PC-9 (cell line): ENCODE results near the gene TRAF3IP1. TPM values are rescaled to one million over a fixed set of nuclear protein-coding genes. Genes with fewer than 3 reads are reported as not detected.
"Not testable (repeated sequence)": the region's sequence is repeated elsewhere in the genome, so short reads cannot be mapped to it uniquely, and the experiment has no call there.

Experiments
- BruUV-seq: library from RNA; stranded (reverse); fragments of 400-500 nt; replicated peaks from 2 replicates; lab custom pipeline; 2021; lab: Mats Ljungman, UMichigan
- CTCF ChIA-PET: fragments of 300-600 bp; sonication (Branson Sonifier 250); formaldehyde crosslinking; loops from one replicate; lab custom pipeline; 2022; ENCODE audit warnings: antibody characterized with exemption; lab: Charles Lee
- POLR2A ChIA-PET: fragments of 300-600 bp; sonication (Branson Sonifier 250); formaldehyde crosslinking; loops from one replicate; lab custom pipeline; 2022; ENCODE audit warnings: antibody characterized with exemption; ENCODE audit not compliant: unreplicated experiment; lab: Charles Lee
- DNase-seq, 2 experiments: peaks; one replicate each; pipeline versions ENCODE4 v3.0.0 to v3.0.0-alpha.2; 2015 to 2022; ENCODE audit warnings: mixed read lengths in 1 of 2
- H2AFZ ChIP-seq: fragments of 200-600 bp; sonication (generic); 2 replicates; pipeline ENCODE4 v1.8.1; 2017; ENCODE audit warnings: antibody characterized with exemption
- H3F3A ChIP-seq: fragments of 200-600 bp; sonication (generic); 2 replicates; pipeline ENCODE4 v1.8.1; 2017; ENCODE audit warnings: antibody characterized with exemption, mild to moderate bottlenecking, low read depth; ENCODE audit not compliant: insufficient read depth
- H3K27ac ChIP-seq: fragments of 200-600 bp; sonication (generic); 2 replicates; pipeline ENCODE4 v1.6.1; 2016; ENCODE audit warnings: mixed run types
- H3K27me3 ChIP-seq: fragments of 200-600 bp; sonication (generic); 2 replicates; pipeline ENCODE4 v1.6.1; 2016; ENCODE audit warnings: low read depth, mixed run types; ENCODE audit not compliant: insufficient read depth
- H3K36me3 ChIP-seq: fragments of 200-600 bp; sonication (generic); 2 replicates; pipeline ENCODE4 v1.6.1; 2016; ENCODE audit warnings: low read depth, mixed run types
- H3K4me1 ChIP-seq: fragments of 200-600 bp; sonication (generic); replicated peaks from 2 replicates; pipeline ENCODE4 v1.6.1; 2016; ENCODE audit warnings: mixed run types; ENCODE audit not compliant: insufficient read depth
- H3K4me2 ChIP-seq: fragments of 200-600 bp; sonication (generic); 2 replicates; pipeline ENCODE4 v1.6.1; 2017; ENCODE audit warnings: mixed run types
- H3K4me3 ChIP-seq: fragments of 200-600 bp; sonication (generic); 2 replicates; pipeline ENCODE4 v1.6.1; 2016; ENCODE audit warnings: mixed run types
- H3K79me2 ChIP-seq: fragments of 200-600 bp; sonication (generic); 2 replicates; pipeline ENCODE4 v1.6.1; 2017; ENCODE audit warnings: low read depth, mixed run types
- H3K9me2 ChIP-seq: fragments of 200-600 bp; sonication (generic); 2 replicates; pipeline ENCODE4 v1.8.1; 2017; ENCODE audit warnings: mild to moderate bottlenecking; ENCODE audit not compliant: insufficient read depth
- H3K9me3 ChIP-seq: fragments of 200-600 bp; sonication (generic); 2 replicates; pipeline ENCODE4 v1.8.1; 2016; ENCODE audit warnings: low read depth; ENCODE audit not compliant: insufficient read depth
- H4K20me1 ChIP-seq: fragments of 200-600 bp; sonication (generic); 2 replicates; pipeline ENCODE4 v1.8.1; 2017; ENCODE audit not compliant: insufficient read depth
- CTCF ChIP-seq: fragments of 200-600 bp; sonication (generic); conservative IDR thresholded peaks from 2 replicates; pipeline ENCODE4 v1.6.1; 2017; ENCODE audit warnings: mixed run types, antibody characterized with exemption, mild to moderate bottlenecking, moderate library complexity
- EZH2 ChIP-seq: fragments of 200-600 bp; sonication (generic); IDR thresholded peaks from 2 replicates; pipeline ENCODE4 v1.8.0; 2017; ENCODE audit warnings: antibody characterized with exemption, low read depth
- intact Hi-C: fragments of 100-400 bp; cut with micrococcal nuclease; formaldehyde crosslinking; loops from one replicate; pipeline ENCODE4 v1.10.0; 2022; ENCODE audit not compliant: unreplicated experiment
- total RNA-seq: library from RNA; stranded (reverse); gene quantifications from 2 replicates; pipeline ENCODE4 v1.2.3, GENCODE V29; 2021

The TRAF3IP1 gene
- total RNA-seq, 1 experiment from 2014 or later: 51.7 TPM

DNA sequence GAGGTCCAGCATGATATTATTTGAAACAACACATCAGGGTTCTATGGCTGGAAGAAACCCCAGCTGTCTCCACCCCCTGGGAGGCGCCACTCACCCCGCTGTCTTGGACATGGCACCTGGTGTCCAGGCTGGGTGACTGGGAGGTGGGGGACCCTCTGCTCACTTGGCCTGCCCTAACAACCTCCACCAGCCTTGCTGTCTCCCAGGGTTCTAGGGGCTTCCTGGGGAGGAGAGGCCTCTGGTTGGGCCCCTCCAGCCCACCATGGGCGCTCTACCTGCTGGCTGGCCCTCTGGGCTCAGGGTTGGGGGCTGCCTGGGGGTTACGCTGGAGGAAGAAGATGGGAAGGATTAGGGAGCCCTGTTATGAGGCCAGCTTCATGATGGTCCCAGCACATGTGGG, 48.2 kb upstream of the TRAF3IP1 start:
- H3F3A ChIP-seq: no peaks in the 10 kb centered on the region
- no peak for DNase-seq
- H3K27ac ChIP-seq: no peak overlapping the region
- intact Hi-C loops: no loop called here
- H3K79me2 ChIP-seq: no peaks in the 10 kb centered on the region
- no peaks in the 10 kb centered on the region for H3K4me1 ChIP-seq
- TF ChIP-seq CTCF (no peak), EZH2 (no peak)
- H3K4me3 ChIP-seq: no peak overlapping the region
- ChIA-PET POLR2A (no interaction called here), CTCF (no interaction called here)
- no peak overlapping the region for H2AFZ ChIP-seq
- no peaks in the 10 kb centered on the region for H3K9me3 ChIP-seq
- no peaks in the 10 kb centered on the region for H3K9me2 ChIP-seq
- H3K27me3 ChIP-seq: no peaks in the 10 kb centered on the region
- no peak overlapping the region for H3K4me2 ChIP-seq
- H3K36me3 ChIP-seq: 0 out of 2 replicates have a peak, but pooled peaks cover 4% of the 10 kb centered on the region
- H4K20me1 ChIP-seq: no peaks in the 10 kb centered on the region
- BruUV-seq: no TSS peak

GRCh38 chr2:238273433-238273832, 46.9 kb upstream of the TRAF3IP1 start:
- BruUV-seq, H3K9me3 ChIP-seq, POLR2A ChIA-PET, intact Hi-C loops, H3K27me3 ChIP-seq, H4K20me1 ChIP-seq, H3K27ac ChIP-seq, H3K36me3 ChIP-seq, H2AFZ ChIP-seq, H3K4me2 ChIP-seq, H3F3A ChIP-seq, DNase-seq, H3K9me2 ChIP-seq, CTCF ChIA-PET, H3K4me3 ChIP-seq, H3K79me2 ChIP-seq, H3K4me1 ChIP-seq: not testable (repeated sequence)

DNA sequence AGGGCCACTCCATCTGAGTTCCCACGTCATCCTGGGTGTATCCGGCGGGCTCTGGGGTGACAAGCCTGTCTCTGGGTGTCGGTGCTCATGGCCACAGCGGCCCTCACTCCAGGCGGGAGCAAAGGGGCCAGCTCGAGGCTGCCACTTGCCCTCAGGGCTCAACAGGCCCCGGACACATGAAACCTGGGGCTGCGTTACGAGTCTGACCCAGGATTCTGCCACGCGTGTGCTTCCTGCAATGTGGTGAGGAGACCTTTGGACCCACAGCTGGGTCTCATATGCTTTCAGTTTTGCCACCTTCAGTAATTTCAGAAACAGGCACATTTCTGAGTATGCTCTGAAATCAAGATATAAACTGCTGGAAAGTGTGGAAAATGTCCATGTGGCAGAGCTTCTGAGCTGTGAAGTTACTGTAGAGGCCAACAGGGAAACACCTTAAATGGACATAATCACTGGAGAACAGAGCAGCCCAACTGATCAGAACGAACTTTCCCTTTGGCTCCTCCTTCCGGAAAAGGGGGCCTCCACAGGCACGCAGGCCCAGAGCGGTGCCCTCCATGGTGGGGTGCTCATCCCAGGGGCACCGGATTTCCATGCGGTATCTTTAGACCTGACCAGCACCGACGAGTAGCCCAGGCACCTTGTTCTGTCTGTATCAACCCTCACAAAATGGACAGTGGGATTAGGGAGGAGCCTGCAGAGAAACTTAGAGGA, 46.0 kb upstream of the TRAF3IP1 start:
- Histone ChIP-seq H3K9me3 (no peaks in the 10 kb centered on the region), H3K36me3 (0 out of 2 replicates have a peak, but pooled peaks cover 4% of the 10 kb centered on the region), H3F3A (no peaks in the 10 kb centered on the region), H3K27ac (no peak overlapping the region), H4K20me1 (no peaks in the 10 kb centered on the region), H3K4me1 (no peaks in the 10 kb centered on the region), H2AFZ (no peak overlapping the region), H3K27me3 (no peaks in the 10 kb centered on the region), H3K9me2 (no peaks in the 10 kb centered on the region), H3K4me3 (no peak overlapping the region), H3K4me2 (no peak overlapping the region), H3K79me2 (peaks cover 7% of the 10 kb centered on the region; the same call in 1 of the 2 replicates)
- TF ChIP-seq CTCF: no peak
- TF ChIP-seq EZH2: no peak
- BruUV-seq: no TSS peak
- ChIA-PET CTCF (no interaction called here), POLR2A (no interaction called here)
- intact Hi-C loops: no loop called here
- DNase-seq: no peak
